Measurements from ENCODE around the gene WWOX.

The WWOX gene

GRCh38 chr16:79164388-79164995 is 1065.0 kb downstream of the WWOX start:
- no peak overlapping the region for H3K4me3 ChIP-seq (ENCODE audit: low read depth, low read length)
- no peak for TF ChIP-seq CTCF (IDR thresholded peaks at IDR 0.05; ENCODE audit: control insufficient read depth, extremely low read depth, insufficient read depth)
- DNase-seq (ENCODE audit: low read depth) = no peak

GRCh38 chr16:79165079-79165478 is 1065.6 kb downstream of the WWOX start:
- no peak for DNase-seq (ENCODE audit: low read depth)
- TF ChIP-seq CTCF (IDR thresholded peaks at IDR 0.05; ENCODE audit: control insufficient read depth, extremely low read depth, insufficient read depth) = no peak
- no peak overlapping the region for H3K4me3 ChIP-seq (ENCODE audit: low read depth, low read length)

GRCh38 chr16:79165506-79165905 is 1066.1 kb downstream of the WWOX start:
- no peak for DNase-seq (ENCODE audit: low read depth)

DNA sequence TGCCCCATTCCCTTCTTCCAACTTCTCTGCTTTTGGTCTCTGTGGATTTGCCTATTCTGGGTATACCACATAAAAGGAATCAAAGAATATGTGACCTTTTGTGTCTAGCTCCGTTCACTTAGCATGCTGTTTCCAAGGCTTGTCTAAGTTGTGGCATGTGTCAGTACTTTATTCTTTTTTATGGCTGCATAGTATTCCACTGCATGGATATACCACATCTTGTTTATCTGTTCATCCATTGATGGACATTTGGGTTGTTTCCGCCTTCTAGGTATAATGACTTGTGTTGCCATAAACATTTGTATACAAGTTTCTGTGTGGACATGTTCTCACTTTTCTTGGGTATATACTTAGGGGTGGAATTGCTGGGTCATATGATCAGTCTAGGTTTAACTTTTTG is 1068.4 kb downstream of the WWOX start:
- no peak for TF ChIP-seq CTCF (IDR thresholded peaks at IDR 0.05; ENCODE audit: control insufficient read depth, extremely low read depth, insufficient read depth)
- no peak overlapping the region for H3K4me3 ChIP-seq (ENCODE audit: low read depth, low read length)
- no peak for DNase-seq (ENCODE audit: low read depth)

More at GRCh38 chr16:79165506-79165905, 1066.1 kb downstream of the WWOX start:
- no peak overlapping the region for H3K4me3 ChIP-seq (ENCODE audit: low read depth, low read length)
- no peak for TF ChIP-seq CTCF (IDR thresholded peaks at IDR 0.05; ENCODE audit: control insufficient read depth, extremely low read depth, insufficient read depth)

- no peak for DNase-seq (ENCODE audit: low read depth)
- no peak overlapping the region for H3K4me3 ChIP-seq (ENCODE audit: low read depth, low read length)
- no peak for TF ChIP-seq CTCF (IDR thresholded peaks at IDR 0.05; ENCODE audit: control insufficient read depth, extremely low read depth, insufficient read depth)
These were observed 1068.9 kb downstream of the WWOX start for GRCh38 chr16:79168321-79168720.

DNA sequence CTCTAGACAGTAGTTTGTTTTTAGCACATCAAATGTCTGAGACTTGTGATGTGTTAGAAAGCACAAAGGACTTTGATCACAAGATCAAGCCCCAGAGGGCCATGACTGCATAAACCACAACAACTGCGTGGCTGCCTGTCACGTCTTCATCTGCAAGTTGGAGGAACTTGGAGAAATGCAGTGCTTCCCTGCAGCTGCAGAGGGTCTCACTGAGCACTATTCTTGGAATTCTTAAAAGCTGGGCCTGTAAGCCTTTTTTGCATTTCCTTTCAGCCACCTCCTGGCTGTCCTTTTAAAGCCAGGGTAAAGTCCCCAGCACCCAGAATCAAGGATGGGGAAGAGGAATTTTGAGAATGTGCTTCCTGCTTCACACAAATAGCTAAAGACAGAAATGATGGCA is 1069.8 kb downstream of the WWOX start:
- DNase-seq (ENCODE audit: low read depth) = no peak
- H3K4me3 ChIP-seq (ENCODE audit: low read depth, low read length) = no peak overlapping the region
- TF ChIP-seq CTCF (IDR thresholded peaks at IDR 0.05; ENCODE audit: control insufficient read depth, extremely low read depth, insufficient read depth) = no peak

Measured in LNCaP clone FGC (cell line).